ENCODE data around the gene EREG. TPM values are rescaled to one million over a fixed set of nuclear protein-coding genes. Genes with fewer than 3 reads are reported as not detected.

The EREG gene
- total RNA-seq, 1 donor from 2014 or later, result 31.1 TPM

DNA sequence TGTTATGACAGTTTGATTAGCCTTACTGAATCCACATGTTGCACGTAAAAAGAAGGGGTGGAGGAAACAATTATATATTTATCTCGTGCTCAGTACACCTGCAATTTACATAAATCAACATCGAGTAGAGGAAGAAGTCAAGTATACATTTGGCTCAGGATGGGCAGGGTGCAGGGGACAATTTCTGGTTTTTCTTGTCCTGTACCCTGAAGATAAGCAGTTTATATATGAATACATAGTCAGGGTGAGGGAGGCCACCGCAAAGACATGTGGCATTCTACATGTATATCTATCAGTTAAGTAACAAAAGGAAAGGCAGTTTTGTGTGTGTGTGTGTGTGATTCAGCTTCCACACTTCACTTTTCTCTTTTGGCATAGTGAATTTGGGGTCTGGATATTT lies 11.1 kb upstream of the EREG start:
- H3K27me3 ChIP-seq (ENCODE audit: control insufficient read depth, insufficient read depth, low read length), result no peaks in the 10 kb centered on the region
- FAIRE-seq (no peak), DNase-seq (ENCODE audit: low read depth) (no peak)
- no peak overlapping the region for H3K4me3 ChIP-seq (ENCODE audit: low read depth, low read length)
- TF ChIP-seq, protein P1, sequence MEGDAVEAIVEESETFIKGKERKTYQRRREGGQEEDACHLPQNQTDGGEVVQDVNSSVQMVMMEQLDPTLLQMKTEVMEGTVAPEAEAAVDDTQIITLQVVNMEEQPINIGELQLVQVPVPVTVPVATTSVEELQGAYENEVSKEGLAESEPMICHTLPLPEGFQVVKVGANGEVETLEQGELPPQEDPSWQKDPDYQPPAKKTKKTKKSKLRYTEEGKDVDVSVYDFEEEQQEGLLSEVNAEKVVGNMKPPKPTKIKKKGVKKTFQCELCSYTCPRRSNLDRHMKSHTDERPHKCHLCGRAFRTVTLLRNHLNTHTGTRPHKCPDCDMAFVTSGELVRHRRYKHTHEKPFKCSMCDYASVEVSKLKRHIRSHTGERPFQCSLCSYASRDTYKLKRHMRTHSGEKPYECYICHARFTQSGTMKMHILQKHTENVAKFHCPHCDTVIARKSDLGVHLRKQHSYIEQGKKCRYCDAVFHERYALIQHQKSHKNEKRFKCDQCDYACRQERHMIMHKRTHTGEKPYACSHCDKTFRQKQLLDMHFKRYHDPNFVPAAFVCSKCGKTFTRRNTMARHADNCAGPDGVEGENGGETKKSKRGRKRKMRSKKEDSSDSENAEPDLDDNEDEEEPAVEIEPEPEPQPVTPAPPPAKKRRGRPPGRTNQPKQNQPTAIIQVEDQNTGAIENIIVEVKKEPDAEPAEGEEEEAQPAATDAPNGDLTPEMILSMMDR (IDR thresholded peaks at IDR 0.05; ENCODE audit: insufficient read depth, low read length, severe bottlenecking), result no peak
- H3K36me3 ChIP-seq (ENCODE audit: control insufficient read depth, insufficient read depth, low read length), result no peaks in the 10 kb centered on the region

DNA sequence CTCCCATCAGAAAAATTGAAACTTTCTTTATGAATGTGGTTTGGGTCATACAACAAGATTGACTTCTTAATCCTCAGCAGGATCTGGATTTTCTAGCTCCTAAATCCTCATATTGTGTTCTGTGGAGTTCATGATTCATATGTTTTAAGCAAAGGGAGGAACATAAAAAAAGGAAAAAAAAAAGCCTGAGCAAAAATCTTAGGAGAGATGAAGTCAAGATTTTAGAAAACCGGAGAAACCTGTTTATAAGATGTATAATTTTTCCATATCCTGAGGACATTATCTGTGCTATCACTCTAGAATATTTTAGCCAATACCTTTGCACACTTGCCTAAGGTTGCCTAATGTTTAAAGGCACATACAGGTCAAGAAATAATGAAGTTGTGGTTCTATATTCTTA lies 7.0 kb upstream of the EREG start:
- Histone ChIP-seq H3K36me3 (ENCODE audit: control insufficient read depth, insufficient read depth, low read length) (no peaks in the 10 kb centered on the region), H3K4me3 (ENCODE audit: low read depth, low read length) (no peak overlapping the region), H3K27me3 (ENCODE audit: control insufficient read depth, insufficient read depth, low read length) (no peaks in the 10 kb centered on the region)
- TF ChIP-seq, protein P1 (IDR thresholded peaks at IDR 0.05; ENCODE audit: insufficient read depth, low read length, severe bottlenecking), result no peak
- FAIRE-seq (no peak), DNase-seq (ENCODE audit: low read depth) (peak; percentile 45)

DNA sequence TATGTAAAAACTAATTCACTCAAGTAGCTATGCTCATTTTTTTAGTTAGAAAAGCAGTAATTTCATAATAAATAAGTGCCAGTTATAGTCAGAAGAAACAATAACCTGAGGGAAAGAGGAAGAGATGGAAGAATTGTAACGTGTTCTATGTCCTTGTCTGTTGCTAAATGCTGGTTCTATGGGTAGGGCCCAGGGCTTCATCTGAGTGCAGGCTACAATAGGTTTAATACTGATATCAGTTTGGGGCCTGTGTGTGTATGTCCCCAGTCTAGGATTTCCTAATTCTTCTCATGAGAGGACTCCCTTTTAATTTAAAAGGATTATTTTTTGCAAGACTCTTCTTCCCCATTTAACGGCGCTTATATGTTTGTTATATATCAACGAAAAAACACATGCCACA lies 3.3 kb upstream of the EREG start:
- Histone ChIP-seq H3K4me3 (ENCODE audit: low read depth, low read length) (no peak overlapping the region), H3K36me3 (ENCODE audit: control insufficient read depth, insufficient read depth, low read length) (no peaks in the 10 kb centered on the region), H3K27me3 (ENCODE audit: control insufficient read depth, insufficient read depth, low read length) (no peaks in the 10 kb centered on the region)
- DNase-seq (ENCODE audit: low read depth) (no peak), FAIRE-seq (no peak)
- TF ChIP-seq, protein P1 (IDR thresholded peaks at IDR 0.05; ENCODE audit: insufficient read depth, low read length, severe bottlenecking), result no peak

DNA sequence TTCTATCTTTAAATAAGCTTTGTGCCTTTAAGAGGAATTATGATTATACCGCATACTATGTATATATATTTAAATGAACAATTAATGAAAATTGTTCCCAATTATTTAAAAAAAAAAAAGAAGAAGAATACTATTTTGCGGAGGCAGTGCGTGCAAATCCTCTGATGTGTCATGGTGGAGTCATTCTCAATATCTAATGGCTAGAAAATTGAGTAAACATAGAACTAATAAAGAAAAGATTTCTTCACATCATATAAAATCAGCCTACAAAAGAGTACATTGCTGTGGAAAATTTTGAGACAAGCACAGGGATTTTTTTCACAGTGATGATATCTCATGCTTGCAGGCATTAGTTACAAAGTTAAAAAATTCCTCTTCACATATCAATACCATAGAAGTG lies 2.6 kb upstream of the EREG start:
- H3K36me3 ChIP-seq (ENCODE audit: control insufficient read depth, insufficient read depth, low read length), result no peaks in the 10 kb centered on the region
- DNase-seq (ENCODE audit: low read depth), result peak; percentile 63
- no peak overlapping the region for H3K4me3 ChIP-seq (ENCODE audit: low read depth, low read length)
- no peaks in the 10 kb centered on the region for H3K27me3 ChIP-seq (ENCODE audit: control insufficient read depth, insufficient read depth, low read length)
- FAIRE-seq, result no peak
- TF ChIP-seq, protein P1 (IDR thresholded peaks at IDR 0.05; ENCODE audit: insufficient read depth, low read length, severe bottlenecking), result no peak

DNA sequence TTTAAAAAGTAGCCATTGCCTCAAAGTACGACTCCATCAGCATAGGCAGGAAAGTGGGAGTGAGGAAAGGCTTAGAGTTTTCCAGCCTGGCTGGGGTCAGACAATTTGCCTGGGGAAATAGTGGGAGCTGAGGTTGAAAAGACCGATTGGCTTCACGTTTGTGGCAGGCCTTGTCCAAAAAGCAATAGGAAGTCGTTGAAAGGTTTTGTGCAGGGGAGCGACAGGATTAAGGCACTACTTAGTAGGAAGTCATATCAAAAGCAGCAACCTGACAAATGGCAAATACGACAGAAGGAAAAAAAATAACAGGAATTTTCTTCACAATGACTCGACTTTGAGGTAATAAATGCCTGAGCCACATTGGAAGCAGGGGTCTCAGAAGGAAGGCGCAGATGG lies 691 bp upstream of the EREG start:
- H3K27me3 ChIP-seq (ENCODE audit: control insufficient read depth, insufficient read depth, low read length), result no peaks in the 10 kb centered on the region
- TF ChIP-seq, protein P1 (IDR thresholded peaks at IDR 0.05; ENCODE audit: insufficient read depth, low read length, severe bottlenecking), result no peak
- peak overlapping the region; percentile 90 for H3K4me3 ChIP-seq (ENCODE audit: low read depth, low read length)
- FAIRE-seq, result no peak
- DNase-seq (ENCODE audit: low read depth), result no peak
- no peaks in the 10 kb centered on the region for H3K36me3 ChIP-seq (ENCODE audit: control insufficient read depth, insufficient read depth, low read length)

DNA sequence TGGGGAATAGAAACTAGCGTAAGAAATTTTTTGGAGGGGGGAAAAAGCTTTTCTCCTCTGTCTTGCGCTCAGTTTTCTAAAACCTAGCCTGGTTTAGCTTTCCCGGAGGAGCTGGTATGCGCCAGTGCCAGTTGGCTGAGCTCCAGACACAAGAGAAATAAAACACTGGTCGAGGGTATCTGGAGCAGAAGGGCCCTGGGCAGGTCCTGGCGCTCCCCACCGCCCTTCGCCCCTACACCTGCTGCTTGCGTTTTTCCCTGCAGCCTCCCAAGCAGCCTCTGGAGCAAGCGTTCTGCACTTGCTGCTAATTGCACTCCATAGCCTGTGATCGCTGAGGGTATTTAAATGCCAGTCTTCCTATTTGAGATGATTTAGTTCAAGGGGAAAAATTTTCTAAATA lies 816 bp downstream of the EREG start:
- FAIRE-seq (no peak), DNase-seq (ENCODE audit: low read depth) (no peak)
- Histone ChIP-seq H3K36me3 (ENCODE audit: control insufficient read depth, insufficient read depth, low read length) (no peaks in the 10 kb centered on the region), H3K27me3 (ENCODE audit: control insufficient read depth, insufficient read depth, low read length) (no peaks in the 10 kb centered on the region), H3K4me3 (ENCODE audit: low read depth, low read length) (peak overlapping the region; percentile 90)
- TF ChIP-seq, protein P1 (IDR thresholded peaks at IDR 0.05; ENCODE audit: insufficient read depth, low read length, severe bottlenecking), result no peak

Measured in bronchial epithelial cell (primary cell).